Measurements from ENCODE around the gene LPIN1.

Gene LPIN1

DNA sequence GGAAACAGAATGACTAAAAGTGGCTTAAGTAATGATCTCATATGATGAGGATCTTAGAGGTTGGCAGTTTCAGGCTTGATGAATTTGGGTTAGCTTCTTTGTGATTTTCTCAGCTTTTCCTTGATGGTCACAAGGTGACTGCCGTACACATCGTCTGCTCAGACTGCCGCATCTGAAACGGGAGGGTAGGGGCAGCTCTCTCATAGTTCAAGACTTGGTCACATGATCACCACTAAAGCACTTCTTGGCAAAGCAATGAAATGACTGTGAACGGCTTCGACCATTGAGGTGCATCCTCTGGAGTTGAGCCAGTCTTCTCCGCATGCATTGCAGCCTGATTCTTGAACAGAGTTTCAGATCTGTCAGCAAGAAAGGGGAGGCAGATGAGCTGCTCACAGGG is 43.8 kb downstream of the LPIN1 start:
- DNase-seq (ENCODE audit: low spot score), result no peak
- TF ChIP-seq, protein P1, sequence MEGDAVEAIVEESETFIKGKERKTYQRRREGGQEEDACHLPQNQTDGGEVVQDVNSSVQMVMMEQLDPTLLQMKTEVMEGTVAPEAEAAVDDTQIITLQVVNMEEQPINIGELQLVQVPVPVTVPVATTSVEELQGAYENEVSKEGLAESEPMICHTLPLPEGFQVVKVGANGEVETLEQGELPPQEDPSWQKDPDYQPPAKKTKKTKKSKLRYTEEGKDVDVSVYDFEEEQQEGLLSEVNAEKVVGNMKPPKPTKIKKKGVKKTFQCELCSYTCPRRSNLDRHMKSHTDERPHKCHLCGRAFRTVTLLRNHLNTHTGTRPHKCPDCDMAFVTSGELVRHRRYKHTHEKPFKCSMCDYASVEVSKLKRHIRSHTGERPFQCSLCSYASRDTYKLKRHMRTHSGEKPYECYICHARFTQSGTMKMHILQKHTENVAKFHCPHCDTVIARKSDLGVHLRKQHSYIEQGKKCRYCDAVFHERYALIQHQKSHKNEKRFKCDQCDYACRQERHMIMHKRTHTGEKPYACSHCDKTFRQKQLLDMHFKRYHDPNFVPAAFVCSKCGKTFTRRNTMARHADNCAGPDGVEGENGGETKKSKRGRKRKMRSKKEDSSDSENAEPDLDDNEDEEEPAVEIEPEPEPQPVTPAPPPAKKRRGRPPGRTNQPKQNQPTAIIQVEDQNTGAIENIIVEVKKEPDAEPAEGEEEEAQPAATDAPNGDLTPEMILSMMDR (IDR thresholded peaks at IDR 0.05; ENCODE audit: borderline replicate concordance, control extremely low read depth, extremely low read depth, insufficient read depth, missing control alignments), result no peak
- in situ Hi-C loops (cut with MboI; ENCODE audit: low sequenced_read_pairs, unreplicated experiment), result no loop called here

DNA sequence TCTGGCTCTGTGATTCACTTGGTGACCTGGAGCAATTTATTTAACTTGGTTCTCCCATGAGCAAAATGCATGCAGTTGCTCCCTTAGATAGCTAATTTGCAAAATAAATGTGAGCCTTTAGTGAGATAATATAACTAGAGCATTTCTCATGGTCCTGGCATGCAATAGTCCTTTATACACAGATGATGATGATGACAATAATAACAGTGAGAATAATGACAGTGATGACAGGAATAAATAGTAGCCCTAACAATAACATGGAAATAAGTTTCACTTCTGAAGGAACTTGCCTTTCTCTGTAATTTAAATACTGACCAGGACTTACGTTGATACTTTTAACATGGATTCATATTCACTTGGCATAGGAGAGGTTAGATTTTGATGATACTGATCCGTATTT is 49.2 kb downstream of the LPIN1 start:
- in situ Hi-C loops (cut with MboI; ENCODE audit: low sequenced_read_pairs, unreplicated experiment), result no loop called here
- no peak for DNase-seq (ENCODE audit: low spot score)
- TF ChIP-seq, protein P1 (IDR thresholded peaks at IDR 0.05; ENCODE audit: borderline replicate concordance, control extremely low read depth, extremely low read depth, insufficient read depth, missing control alignments), result no peak

DNA sequence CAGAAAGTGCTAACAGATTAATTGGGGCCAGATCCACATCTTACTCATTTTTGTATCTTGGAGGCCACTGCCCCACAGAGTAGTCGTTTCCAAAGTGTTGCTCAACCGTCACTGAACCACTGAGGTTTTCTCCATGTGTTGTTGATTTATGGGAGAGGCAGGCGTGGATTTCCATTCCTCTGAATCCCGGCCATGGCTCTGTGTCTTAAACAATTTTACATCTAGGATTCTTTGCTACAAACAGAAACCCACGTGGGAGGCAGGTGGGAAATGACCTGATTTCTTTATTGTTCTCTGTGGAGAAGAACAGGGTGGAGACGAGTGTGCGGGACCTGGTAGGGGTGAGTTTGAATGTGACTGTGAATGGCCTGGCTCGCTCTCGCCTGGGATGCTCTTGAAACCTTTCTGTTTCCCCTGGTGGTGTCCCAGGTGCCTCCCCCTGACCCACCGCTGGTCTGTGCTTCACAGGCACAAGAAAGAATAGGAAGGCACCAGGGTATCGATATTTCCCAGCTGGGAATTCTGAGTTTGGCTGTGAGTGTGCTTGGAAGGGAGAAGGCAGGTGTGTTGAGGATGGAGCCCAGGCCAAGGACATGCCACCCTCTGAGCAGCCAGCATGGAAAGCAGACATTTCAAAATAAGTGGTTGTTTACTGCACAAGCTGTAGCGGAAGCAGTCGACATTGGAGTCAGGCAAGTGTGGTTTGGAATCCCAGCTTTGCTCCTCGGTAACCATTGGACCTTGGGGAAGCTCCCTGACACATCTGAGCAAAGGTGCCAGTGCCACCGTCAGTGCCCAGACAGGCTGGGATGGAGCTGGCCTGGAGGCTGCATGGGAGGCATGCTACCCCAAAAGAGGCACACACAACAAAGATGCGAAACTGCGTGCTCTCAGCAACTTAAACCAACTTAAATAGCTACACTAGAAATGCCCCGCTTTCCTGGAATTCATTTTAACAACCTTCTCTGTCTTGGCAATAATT is 50.0 kb downstream of the LPIN1 start:
- TF ChIP-seq, protein P1 (IDR thresholded peaks at IDR 0.05; ENCODE audit: borderline replicate concordance, control extremely low read depth, extremely low read depth, insufficient read depth, missing control alignments), result no peak
- in situ Hi-C loops (cut with MboI; ENCODE audit: low sequenced_read_pairs, unreplicated experiment), result no loop called here
- DNase-seq (ENCODE audit: low spot score), result no peak

DNA sequence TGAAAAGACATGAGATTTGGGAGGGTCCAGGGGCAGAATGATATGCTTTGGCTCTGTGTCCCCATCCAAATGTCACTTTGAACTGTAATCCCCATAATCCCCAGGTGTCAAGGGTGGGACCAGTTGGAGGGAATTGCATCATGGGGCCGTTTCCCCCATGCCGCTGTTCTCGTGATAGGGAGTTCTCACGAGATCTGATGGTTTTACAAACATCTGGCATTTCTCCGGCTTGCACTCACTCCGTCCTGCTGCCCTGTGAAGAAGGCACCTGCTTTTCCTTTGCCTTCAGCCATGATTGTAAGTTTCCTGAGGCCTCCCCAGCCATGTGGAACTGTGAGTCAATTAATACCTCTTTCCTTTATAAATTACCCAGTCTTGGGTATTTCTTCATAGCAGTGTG is 51.4 kb downstream of the LPIN1 start:
- TF ChIP-seq, protein P1 (IDR thresholded peaks at IDR 0.05; ENCODE audit: borderline replicate concordance, control extremely low read depth, extremely low read depth, insufficient read depth, missing control alignments), result no peak
- in situ Hi-C loops (cut with MboI; ENCODE audit: low sequenced_read_pairs, unreplicated experiment), result no loop called here
- no peak for DNase-seq (ENCODE audit: low spot score)

DNA sequence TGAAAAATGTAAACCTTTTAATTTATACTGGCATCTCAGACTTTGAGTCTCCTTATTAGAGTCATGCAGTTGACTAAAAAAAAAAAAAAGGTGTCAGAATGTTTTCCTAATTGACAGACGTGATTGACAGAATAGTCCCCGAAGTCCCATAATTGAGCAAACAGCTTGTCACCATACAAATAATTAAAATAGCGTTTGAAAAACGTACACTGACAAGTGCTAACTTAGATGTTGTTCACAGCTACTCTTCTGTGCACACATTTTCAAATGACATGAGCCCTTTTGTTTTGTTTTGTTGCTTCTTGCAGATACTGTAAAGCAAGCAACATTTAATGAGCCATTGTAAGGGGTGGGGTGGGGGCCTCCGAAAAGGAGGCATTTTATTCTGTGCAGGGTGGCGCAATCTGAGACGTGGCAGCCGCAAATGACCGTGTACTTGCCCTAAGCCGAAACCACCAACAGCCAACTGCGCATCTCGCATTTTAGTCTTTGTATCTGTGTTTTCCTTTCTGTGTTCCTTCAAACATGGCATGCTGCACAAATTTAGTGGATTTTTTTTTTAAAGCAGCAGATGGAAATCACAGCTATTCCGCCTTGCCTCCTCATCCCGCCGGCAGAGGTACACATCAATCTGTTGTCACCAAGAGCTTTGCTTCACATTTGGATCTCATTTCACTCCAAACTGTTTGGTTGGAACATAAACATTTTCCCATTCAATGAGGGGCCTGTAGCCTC is 52.4 kb downstream of the LPIN1 start:
- DNase-seq (ENCODE audit: low spot score), result no peak
- TF ChIP-seq, protein P1 (IDR thresholded peaks at IDR 0.05; ENCODE audit: borderline replicate concordance, control extremely low read depth, extremely low read depth, insufficient read depth, missing control alignments), result no peak
- in situ Hi-C loops (cut with MboI; ENCODE audit: low sequenced_read_pairs, unreplicated experiment), result no loop called here

DNA sequence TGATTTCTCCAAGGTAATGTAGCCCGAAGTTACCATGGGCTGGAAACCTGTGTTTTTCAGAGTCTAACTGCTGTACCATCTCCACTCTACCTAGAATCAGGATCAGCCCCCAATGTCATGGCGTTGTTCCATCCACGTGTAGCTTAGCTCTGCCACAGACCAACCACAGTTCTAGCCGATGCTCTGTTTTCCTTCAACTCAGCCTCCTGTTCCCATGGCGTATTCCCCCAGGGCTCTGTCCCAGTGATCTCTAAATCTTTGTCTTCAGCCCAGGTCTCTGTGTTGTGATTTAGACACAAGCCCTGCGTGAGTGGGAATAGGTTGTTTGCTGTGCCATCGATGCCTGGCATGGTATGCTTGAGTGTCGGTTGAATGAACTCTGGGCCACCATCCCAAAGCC is 53.4 kb downstream of the LPIN1 start:
- DNase-seq (ENCODE audit: low spot score), result no peak
- TF ChIP-seq, protein P1 (IDR thresholded peaks at IDR 0.05; ENCODE audit: borderline replicate concordance, control extremely low read depth, extremely low read depth, insufficient read depth, missing control alignments), result no peak
- in situ Hi-C loops (cut with MboI; ENCODE audit: low sequenced_read_pairs, unreplicated experiment), result no loop called here
